ENCODE results near the gene PSMB3. TPM values are rescaled to one million over a fixed set of nuclear protein-coding genes. Genes with fewer than 3 reads are reported as not detected.
A peak's percentile ranks its signal among the peaks of the same experiment; 100 is the strongest.

Gene PSMB3
- total RNA-seq, 3 donors from 2014 or later (not counting 1 experiment from before 2014, with no cell fraction given), result 102 to 129 (median 118) TPM

DNA sequence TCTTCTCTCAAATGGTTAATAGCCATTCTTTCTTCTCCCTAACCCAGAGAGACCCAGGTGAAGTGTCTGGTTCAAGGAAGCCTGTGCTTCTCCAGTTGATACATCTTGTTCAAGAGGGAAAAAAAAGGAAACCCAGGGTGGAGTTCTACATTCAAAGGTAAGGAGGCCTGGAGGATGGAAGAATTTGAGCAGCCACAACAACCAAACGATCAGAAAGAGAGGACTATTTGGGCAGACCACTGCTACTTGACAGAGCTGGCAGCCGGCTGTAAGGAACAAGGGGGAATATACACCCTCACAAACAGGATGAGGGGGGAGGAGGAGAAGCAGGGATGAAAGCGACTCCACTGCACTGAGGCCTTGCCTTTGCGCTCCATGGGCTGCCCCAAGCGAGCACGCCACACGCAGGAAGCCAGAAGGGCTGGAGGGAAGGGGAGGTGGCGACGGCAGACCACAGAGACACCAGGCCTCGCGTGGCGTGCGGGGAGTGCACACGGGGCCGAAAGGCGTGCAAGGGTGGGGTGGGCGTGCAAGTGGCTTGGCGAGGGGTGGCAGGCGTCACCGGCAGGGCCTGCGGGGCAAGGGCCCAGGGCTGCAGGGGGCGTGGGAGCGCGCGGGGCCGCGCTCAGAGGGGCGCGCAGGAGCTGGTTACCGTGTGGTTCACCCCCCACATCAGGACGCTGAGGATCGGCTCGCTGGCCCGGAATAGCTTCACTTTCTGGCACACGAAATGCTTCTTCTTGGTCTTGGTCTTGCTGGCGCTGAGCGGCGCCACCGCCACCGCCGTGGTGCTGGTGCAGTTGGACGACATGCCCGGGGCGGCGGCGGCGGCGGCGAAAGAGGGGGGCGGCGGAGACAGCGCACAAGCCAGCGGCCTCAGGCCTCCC, 46.3 kb downstream of the PSMB3 start:
- no peaks in the 10 kb centered on the region for H3K27me3 Mint-ChIP-seq (ENCODE audit: low read depth in 2 of 2)
- H3K4me3 Mint-ChIP-seq, result peak overlapping the region; percentile 91
- no peaks in the 10 kb centered on the region for H3K9me3 Mint-ChIP-seq
- Histone ChIP-seq H3K4me1 (ENCODE audit: control insufficient read depth, insufficient read depth, low read length) (peaks cover 23% of the 10 kb centered on the region), H3K4me3 (ENCODE audit: low read length) (peak overlapping the region; percentile 59), H3K36me3 (ENCODE audit: control insufficient read depth, insufficient read depth, low read length) (peaks cover 19% of the 10 kb centered on the region), H3K27me3 (ENCODE audit: control insufficient read depth, insufficient read depth, low read length) (no peaks in the 10 kb centered on the region), H3K27ac (ENCODE audit: low read length) (peak overlapping the region; percentile 68), H3K9me3 (ENCODE audit: control insufficient read depth, insufficient read depth, low read length) (no peaks in the 10 kb centered on the region)
- ATAC-seq, result peak; percentile 29 to 56 (median 40)
- peak overlapping the region; percentile 84 to 88 for H3K27ac Mint-ChIP-seq
- 0% methylated on average over 52 of the region's 53 CpGs for WGBS (ENCODE audit: insufficient coverage)
- intact Hi-C loops (cut with micrococcal nuclease), result no loop called here
- peaks cover 5% of the 10 kb centered on the region for H3K36me3 Mint-ChIP-seq
- DNase-seq, result peak; percentile 49 to 77
- H3K4me1 Mint-ChIP-seq, result peaks cover 35 to 42% of the 10 kb centered on the region in 2 donors
- TF ChIP-seq, protein P1, sequence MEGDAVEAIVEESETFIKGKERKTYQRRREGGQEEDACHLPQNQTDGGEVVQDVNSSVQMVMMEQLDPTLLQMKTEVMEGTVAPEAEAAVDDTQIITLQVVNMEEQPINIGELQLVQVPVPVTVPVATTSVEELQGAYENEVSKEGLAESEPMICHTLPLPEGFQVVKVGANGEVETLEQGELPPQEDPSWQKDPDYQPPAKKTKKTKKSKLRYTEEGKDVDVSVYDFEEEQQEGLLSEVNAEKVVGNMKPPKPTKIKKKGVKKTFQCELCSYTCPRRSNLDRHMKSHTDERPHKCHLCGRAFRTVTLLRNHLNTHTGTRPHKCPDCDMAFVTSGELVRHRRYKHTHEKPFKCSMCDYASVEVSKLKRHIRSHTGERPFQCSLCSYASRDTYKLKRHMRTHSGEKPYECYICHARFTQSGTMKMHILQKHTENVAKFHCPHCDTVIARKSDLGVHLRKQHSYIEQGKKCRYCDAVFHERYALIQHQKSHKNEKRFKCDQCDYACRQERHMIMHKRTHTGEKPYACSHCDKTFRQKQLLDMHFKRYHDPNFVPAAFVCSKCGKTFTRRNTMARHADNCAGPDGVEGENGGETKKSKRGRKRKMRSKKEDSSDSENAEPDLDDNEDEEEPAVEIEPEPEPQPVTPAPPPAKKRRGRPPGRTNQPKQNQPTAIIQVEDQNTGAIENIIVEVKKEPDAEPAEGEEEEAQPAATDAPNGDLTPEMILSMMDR (IDR thresholded peaks at IDR 0.05), result no peak

DNA sequence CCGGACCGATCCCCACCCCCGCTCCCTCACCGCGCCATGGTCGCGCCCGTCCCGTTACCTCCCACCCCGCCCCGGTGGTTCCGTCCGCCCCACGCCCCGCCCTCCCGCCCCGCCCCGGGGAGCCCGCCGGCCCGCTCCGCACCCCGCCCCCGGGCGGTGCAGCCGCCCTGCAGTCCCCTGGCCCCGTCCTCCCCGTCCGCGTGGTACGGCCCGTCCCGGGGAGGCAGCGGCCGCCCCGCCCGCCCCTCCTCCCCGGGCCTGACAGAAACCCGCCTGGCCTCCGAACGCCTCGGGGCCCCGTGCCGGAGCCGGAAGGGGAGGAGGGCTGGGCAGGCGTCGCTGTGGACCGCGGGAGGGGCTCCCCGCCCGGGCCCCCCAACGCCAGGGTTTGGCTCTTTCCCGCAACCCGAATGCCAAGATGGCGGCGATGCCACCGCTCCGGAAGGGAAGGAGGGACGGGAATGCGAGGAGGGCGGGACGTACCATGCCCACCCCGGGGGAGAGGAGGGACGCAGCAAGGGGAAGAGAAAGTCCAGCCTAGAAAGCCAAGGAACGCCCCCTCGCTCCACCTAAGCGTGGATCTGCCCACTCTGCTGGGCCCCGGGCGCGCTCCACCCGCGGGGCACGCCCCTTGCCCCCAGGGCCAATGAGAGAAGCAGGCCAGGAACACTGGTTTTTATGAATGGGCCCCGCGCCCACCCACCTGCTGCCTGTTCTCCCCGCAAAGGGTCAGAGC, 47.1 kb downstream of the PSMB3 start, which contains the start of gene PIP4K2B:
Gene PIP4K2B (minus strand): TSS at position 56 of the 736 bp plus-strand sequence. CDS start 132 bp downstream, outside the sequence.
- under 1% methylated on average over 72 of the region's 76 CpGs for WGBS (ENCODE audit: insufficient coverage)

DNA sequence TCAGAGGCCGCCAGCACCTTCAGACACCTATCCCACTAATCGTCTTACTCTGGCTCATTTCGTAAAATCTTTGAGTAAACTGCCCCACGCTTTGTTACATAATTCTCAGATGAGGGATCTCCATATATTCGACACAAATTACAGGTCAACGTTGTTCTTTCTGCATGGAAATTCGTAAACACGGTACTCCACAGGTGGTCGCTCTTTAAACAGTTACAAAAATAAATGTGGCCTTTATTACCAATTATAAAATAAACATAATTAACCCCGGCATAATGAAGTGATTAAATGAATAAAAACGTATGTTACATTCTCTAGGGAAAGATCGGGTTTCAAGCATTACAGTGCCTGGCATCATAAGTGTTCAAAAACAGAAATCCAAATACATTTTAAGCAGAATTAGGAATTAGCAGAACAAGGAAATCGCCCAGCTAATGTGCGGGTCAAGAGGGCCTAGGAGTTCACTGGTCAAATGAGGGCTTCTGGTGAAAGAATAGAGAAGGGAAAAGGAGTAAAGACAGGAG, 47.8 kb downstream of the PSMB3 start:
- no peak for ATAC-seq
- peak overlapping the region; percentile 89 for H3K4me3 Mint-ChIP-seq
- Histone ChIP-seq H3K9me3 (ENCODE audit: control insufficient read depth, insufficient read depth, low read length) (no peaks in the 10 kb centered on the region), H3K4me1 (ENCODE audit: control insufficient read depth, insufficient read depth, low read length) (peaks cover 23% of the 10 kb centered on the region), H3K4me3 (ENCODE audit: low read length) (peak overlapping the region; percentile 91), H3K27me3 (ENCODE audit: control insufficient read depth, insufficient read depth, low read length) (no peaks in the 10 kb centered on the region), H3K27ac (ENCODE audit: low read length) (peak overlapping the region; percentile 65), H3K36me3 (ENCODE audit: control insufficient read depth, insufficient read depth, low read length) (peaks cover 27% of the 10 kb centered on the region)
- DNase-seq, result no peak
- intact Hi-C loops (cut with micrococcal nuclease), result no loop called here
- 25% methylated on average over 9 of the region's 14 CpGs for WGBS (ENCODE audit: insufficient coverage)
- peaks cover 5% of the 10 kb centered on the region for H3K36me3 Mint-ChIP-seq
- no peaks in the 10 kb centered on the region for H3K27me3 Mint-ChIP-seq (ENCODE audit: low read depth in 2 of 2)
- H3K4me1 Mint-ChIP-seq, result peaks cover 28 to 36% of the 10 kb centered on the region in 2 donors
- TF ChIP-seq, protein P1 (IDR thresholded peaks at IDR 0.05), result no peak
- peak overlapping the region; percentile 88 to 92 for H3K27ac Mint-ChIP-seq
- H3K9me3 Mint-ChIP-seq, result no peaks in the 10 kb centered on the region

More for the DNA sequence above, 47.1 kb downstream of the PSMB3 start, which contains the start of gene PIP4K2B:
- Mint-ChIP-seq H3K4me3 (peak within 1 kb of the TSS; percentile 91), H3K4me1 (peaks cover 28 to 36% of the 10 kb centered on the region in 2 donors), H3K36me3 (peaks cover 5% of the 10 kb centered on the region), H3K9me3 (no peaks in the 10 kb centered on the region), H3K27me3 (ENCODE audit: low read depth in 2 of 2) (no peaks in the 10 kb centered on the region), H3K27ac (peak within 1 kb of the TSS; percentile 88 to 92)
- TF ChIP-seq, protein P1 (IDR thresholded peaks at IDR 0.05), result no peak
- Histone ChIP-seq H3K4me1 (ENCODE audit: control insufficient read depth, insufficient read depth, low read length) (peaks cover 23% of the 10 kb centered on the region), H3K4me3 (ENCODE audit: low read length) (peak within 1 kb of the TSS; percentile 91), H3K9me3 (ENCODE audit: control insufficient read depth, insufficient read depth, low read length) (no peaks in the 10 kb centered on the region), H3K27ac (ENCODE audit: low read length) (peak within 1 kb of the TSS; percentile 68), H3K27me3 (ENCODE audit: control insufficient read depth, insufficient read depth, low read length) (no peaks in the 10 kb centered on the region), H3K36me3 (ENCODE audit: control insufficient read depth, insufficient read depth, low read length) (peaks cover 24% of the 10 kb centered on the region)
- ATAC-seq, result peak; percentile 75 to 88 (median 78)
- intact Hi-C loops (cut with micrococcal nuclease), result no loop called here
- DNase-seq, result peak; percentile 74 to 89

Measured in natural killer cell (primary cell).